ENCODE measurements around the gene ATP2B2.

The ATP2B2 gene

GRCh38 chr3:10495614-10496013, 9.8 kb downstream of the ATP2B2 start:
- DNase-seq: no peak

GRCh38 chr3:10495003-10495402, 10.4 kb downstream of the ATP2B2 start:
- peak in 2 of 58 donors; percentile 9 to 40 for DNase-seq

DNA sequence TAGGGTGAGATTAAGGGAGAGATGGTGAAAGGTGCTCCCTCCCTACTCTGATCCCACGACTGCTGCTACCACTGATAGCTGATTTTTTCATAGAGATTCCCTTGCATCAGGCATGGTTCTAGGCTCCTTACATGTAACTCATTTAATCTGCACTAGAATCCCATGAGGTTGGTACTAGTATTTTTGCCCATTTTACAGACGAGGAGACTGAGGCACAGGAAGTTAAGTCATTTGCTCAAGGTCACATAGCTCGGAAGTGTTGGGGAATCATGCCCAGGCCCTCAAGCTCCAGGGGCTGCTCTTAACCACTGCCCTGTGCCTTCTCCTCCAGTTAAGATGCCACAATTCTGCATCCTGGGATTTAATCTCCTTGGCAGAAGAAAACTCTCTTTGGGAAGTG, 11.2 kb downstream of the ATP2B2 start:
- DNase-seq: no peak

DNA sequence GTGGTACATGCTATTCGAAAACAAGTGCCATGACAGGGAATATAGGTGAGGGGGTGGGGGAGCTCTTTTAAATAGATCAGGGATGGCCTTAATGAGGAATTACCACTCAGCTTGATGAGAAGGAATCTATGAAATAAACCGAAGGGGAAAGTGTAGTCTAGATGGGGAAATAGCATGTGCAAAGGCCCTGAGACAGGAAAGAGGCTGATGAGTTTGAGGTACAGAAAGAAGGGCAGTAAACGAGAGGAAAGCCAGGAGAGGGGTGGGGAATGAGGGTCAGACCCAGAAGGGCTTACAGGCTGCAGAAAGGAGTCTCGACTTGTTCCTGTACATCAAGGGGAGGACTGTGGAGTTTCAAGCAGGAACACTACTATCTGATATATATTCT, 12.2 kb downstream of the ATP2B2 start:
- no peak for DNase-seq

DNA sequence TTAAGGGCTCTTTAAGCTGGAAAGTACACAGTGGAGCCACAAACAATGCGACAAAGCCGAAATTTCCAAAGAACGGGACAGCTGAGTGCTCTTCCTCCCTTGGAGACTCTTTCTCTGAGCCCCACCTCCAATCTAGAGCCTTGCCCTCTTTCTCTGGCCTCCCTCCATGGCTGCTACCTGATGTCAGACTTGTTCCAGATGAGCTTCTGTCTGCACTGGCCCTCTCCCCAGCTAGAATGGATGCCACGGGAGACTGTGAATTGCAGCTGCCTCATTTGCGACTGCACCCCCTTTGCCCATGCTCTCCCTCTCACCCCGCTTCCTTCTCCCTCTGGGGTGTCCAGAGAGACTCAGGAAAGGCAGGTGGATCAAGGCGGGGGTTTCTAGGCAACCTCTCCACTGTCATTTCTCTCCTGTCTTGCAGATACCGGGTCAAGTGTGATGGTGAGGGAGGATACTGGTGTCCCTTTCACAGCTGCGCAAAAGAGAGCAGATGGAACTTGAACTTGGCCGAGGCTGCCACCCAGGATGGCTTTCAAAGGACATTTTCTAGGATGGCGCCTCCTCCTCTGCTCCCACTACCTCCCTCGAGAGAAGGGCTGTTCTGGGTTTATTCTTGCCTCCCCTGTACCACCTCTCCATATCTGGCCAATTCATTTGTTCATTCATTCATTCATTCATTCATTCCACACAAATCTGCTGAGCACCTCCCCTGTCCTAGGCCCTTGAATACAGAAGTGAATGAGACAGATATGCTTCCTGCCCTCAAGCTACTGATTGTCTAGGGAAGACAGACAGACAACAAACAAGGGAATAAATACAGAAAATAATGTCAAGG, 12.8 kb downstream of the ATP2B2 start:
- no peak for DNase-seq

GRCh38 chr3:10489746-10490483, 15.5 kb downstream of the ATP2B2 start:
- DNase-seq: no peak

- no peak for DNase-seq
Measured at GRCh38 chr3:10487988-10488633, 17.3 kb downstream of the ATP2B2 start.

- no peak for DNase-seq
Measured at GRCh38 chr3:10485806-10486205, 19.6 kb downstream of the ATP2B2 start.

DNA sequence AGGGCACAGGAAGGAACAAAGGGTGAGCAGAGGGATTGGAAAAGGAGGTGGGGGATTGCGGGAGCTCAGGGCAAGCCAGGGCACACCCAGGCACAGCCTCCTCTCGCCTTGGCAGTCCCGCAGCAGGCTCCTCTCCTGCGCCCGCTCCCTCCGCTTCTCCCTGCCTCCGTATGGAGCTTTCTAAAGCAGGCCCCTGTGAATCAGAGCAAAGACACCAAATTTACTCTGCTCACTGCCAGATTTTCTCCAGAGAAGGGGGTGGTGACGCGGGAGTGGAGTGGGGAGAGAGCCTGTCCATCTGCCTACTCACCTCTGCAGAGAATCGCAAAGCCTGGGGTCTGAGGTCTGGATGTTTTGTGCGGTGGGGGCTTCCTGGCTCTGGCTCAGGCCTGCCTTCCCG, 20.0 kb downstream of the ATP2B2 start:
- DNase-seq: peak in 20 of 58 donors; percentile 6 to 69 (median 38)

DNA sequence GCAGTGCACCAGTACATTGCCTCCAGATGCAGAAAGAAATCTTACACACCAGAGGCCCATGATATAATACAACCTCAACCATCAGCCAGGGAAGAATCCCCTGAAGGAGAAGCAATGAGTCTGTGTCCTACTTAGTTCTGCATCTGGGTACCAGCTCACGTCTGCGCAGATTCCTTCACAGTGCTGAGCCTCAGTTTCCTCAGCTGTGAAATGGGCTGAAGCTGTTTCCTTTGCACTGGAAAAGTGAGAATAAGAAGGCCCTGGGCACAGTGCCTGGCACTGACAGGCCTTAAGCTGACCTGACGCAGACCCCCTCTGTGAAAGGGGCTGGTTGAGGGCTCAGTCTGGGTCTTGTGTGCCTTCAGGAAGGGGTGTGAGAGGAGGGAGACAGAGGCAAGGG, 20.7 kb downstream of the ATP2B2 start:
- no peak for DNase-seq

GRCh38 chr3:10483686-10484345, 21.6 kb downstream of the ATP2B2 start:
- DNase-seq: no peak

DNA sequence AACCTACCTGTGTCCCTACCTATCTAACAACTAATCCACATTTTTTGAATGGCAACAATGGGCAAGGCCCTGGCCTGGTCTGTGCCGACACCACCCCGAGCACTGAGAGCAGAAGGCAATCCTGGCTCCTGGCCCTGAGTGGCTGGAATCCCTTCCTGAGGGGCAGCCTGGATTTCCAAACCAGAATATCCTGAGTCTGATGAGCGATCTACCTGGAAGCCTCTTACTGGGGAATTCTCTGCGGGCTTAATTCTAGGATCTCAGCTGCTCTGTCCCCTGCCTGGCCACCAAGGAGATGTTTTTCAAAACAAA, 22.1 kb downstream of the ATP2B2 start:
- no peak for DNase-seq

DNA sequence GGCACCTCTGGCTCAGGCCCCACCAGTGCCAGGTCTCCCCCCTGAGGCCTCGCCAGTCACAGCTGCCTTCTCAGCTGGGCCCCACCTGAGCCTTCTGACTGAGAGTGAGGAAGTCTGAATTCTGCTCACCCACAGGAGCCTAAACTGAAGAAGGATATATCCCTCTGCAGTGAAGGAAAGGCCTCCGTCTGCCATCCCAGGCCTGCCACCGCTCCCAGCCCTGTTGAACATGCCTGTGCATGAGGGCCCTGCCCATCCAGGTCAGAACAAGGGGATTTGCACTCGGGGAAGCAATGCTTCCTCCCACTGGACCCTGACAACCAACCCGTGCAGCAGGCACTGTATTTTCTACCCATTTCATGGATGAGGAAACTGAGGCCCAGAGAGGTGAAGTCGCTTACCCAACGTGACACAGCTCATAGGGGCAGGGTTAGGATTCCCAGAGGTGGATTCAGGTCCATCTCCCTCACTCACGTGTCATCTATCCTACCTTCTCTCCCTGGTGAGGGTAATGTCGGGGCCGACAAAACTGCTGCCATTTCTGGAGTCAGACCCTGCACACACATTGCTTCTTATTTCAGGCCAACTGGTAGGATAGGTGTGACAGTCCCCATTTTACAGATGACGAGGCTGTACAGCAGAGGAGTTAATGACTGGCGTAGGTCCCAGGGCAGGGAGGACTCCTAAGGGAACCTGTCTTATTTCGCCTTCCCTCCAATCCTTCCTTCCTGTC, 22.6 kb downstream of the ATP2B2 start:
- no peak for DNase-seq

DNA sequence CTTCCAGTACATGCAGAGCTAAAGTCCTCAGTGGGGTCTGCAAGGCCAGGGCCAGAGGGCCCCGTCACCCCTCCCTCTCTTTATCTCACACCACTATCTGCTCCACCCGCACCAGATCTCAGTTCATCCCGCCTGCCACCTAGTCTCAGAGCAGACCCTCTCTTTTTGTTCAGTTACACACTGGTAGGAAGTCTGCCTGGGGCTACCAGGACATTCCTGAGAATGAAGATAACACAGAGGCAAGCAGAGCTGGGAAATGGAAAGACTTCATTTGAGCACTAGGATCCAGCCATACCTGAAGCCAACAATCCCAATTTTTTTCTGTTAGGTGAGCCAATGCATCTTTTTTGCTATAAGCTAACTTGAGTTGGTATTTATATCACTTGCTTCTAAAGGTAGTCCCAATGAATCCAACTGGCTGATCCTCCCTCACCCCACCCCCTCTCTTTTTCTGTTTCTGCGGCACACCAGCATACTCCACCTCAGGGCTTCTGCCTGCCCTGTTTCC, 24.5 kb downstream of the ATP2B2 start:
- DNase-seq: no peak

GRCh38 chr3:10479311-10479710, 26.1 kb downstream of the ATP2B2 start:
- no peak for DNase-seq

DNA sequence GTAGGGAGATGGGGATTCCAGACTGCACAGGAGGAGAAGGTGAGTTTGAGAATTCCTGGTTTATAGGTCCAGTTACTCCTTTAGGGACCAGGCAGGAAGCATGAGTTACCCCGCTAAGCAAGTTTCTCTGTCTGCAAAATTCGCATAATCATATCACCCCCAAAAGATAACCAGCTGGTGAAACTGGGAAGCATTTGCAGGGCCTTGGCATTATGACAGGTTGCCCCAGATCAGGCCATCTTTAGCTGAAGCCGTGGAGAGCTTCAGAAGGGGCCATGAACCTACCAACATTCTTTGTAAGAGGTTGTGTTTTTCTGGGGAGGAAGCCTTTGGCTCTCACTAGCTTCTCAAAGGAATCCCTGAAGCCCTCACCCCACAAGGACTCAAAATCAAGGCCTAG, 29.4 kb downstream of the ATP2B2 start:
- DNase-seq: no peak

DNA sequence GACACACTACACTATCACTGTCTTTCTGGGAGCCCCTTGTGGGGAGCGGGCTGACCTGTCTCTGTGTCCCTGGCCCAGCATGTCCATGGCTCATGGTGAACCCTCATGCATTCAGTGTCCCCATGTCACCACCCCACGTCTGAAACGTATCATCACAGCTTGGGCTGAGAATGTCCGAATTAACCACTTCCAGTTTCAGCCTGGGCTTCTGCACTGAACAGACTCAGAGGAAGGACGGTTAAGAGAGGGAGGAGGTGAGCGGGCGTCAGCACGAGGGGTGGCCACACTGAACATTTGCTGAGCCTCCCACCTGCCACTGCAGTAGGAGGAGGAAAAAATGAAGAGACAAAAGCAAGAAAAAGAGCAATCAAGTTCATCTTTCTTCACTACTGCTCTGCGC, 30.5 kb downstream of the ATP2B2 start:
- peak in 11 of 58 donors; percentile 13 to 46 (median 28) for DNase-seq

GRCh38 chr3:10474275-10474646, 31.1 kb downstream of the ATP2B2 start:
- DNase-seq: peak in 15 of 58 donors; percentile 4 to 78 (median 37)

DNA sequence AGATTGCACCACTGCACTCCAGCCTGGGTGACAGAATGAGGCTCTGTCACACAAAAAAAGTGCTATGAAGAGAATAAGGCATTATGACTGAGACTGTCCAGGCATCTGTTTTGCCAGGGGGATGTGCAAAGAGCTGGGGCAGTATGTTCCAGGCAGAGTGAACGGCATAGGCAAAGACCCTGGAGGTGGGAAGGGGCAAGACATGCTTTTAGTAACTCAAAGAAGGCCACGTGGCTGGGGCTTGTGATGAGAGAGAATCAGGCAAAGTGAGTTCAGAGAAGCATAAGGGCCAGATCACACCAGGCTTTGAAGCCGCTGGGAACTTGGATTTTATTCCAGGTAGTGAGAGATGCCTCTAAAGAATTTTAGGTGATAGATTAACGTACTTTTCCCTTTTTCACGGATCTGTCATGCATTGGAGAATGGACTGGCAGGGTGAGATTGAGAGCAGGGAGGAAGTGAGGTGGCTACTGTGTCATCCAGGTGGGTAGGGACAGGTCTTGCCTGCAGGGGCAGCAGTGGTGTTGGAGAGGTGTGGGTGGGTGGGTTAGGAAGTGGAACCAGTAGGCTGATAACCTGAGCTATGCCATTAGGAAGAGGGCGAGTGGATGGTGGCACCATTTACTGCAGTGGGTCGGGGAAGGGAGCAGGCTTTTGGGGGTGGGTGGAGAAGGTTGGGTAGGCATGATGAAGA, 31.7 kb downstream of the ATP2B2 start:
- peak in 1 of 58 donors; percentile 69 for DNase-seq

- no peak for DNase-seq
Measured at GRCh38 chr3:10472877-10473440, 32.4 kb downstream of the ATP2B2 start.

Measured in anterior cingulate cortex (tissue), 58 donors.